Lower leg skin (tissue), 3 donors: ENCODE results near the gene ADCY1.

ENCODE experiments used
- CTCF ChIP-seq, 3 donors: fragments of 450-650 bp; IDR thresholded peaks; one replicate each; pipeline ENCODE4 v1.5.1; 2016; ENCODE audit warnings: antibody characterized with exemption in 3 of 3, mild to moderate bottlenecking in 3 of 3, moderate library complexity in 2 of 3
- POLR2A ChIP-seq, 2 donors: fragments of 450-650 bp; IDR thresholded peaks; one replicate each; pipeline ENCODE4 v1.6.1; 2016 to 2017; ENCODE audit warnings: antibody characterized with exemption in 2 of 2, mild to moderate bottlenecking in 1 of 2, moderate library complexity in 1 of 2

DNA sequence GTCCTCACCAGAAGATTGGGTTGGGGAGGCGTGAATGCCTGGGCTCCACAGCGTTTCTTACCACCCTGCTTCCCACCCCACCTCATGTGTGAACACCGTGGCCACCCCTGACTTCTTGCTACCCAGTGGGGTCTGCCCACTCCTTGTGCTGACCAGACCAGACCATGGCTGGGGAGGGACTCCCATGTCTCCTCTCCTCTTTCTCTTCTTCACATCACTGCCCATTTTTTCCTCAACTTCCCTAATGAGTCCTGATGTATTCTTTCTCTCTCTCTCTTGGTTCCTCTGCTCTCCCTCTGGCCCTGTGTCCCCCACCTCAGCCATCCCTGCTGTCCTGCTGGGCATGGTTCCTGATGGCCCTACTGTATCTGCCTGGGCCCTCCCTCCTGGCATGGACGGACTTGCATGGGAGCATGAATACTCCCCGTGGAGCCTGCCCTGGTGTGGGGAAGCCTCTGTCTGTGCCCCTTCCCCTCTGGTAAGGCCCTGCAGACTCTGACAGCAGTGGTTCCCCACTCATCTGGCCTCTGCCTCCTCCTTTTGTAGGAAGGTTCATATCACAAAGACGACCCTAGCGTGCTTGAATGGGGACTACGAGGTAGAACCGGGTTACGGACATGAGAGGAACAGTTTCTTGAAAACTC lies 85.5 kb downstream of the ADCY1 start:
- no peak for TF ChIP-seq CTCF (IDR thresholded peaks at IDR 0.05)
- TF ChIP-seq POLR2A (IDR thresholded peaks at IDR 0.05), result no peak
